NT2/D1 (cell line): Measurements from ENCODE around the gene SMIM17.
A peak's percentile ranks its signal among the peaks of the same experiment; 100 is the strongest.

ENCODE experiments used
- DNase-seq: peaks from one replicate; pipeline ENCODE4 v3.0.0-alpha.2; 2011; ENCODE audit warnings: low read depth, low spot score
- H3K27me3 ChIP-seq: 2 replicates; pipeline ENCODE4 v1.6.0; 2011; ENCODE audit warnings: mild to moderate bottlenecking; ENCODE audit not compliant: insufficient read length, insufficient read depth
- H3K36me3 ChIP-seq: 2 replicates; pipeline ENCODE4 v1.6.1; 2011; ENCODE audit warnings: mild to moderate bottlenecking, low read length, mixed read lengths; ENCODE audit not compliant: insufficient read depth, insufficient read length
- H3K4me1 ChIP-seq: 2 replicates; pipeline ENCODE4 v1.5.1; 2011; ENCODE audit not compliant: insufficient read depth, insufficient read length
- H3K4me3 ChIP-seq: 2 replicates; pipeline ENCODE4 v1.5.1; 2011; ENCODE audit warnings: low read depth; ENCODE audit not compliant: insufficient read length
- H3K9ac ChIP-seq: 2 replicates; pipeline ENCODE4 v1.6.0; 2011; ENCODE audit warnings: low read depth; ENCODE audit not compliant: insufficient read length
- H3K9me3 ChIP-seq: 2 replicates; pipeline ENCODE4 v1.5.1; 2011; ENCODE audit warnings: mild to moderate bottlenecking, low read length; ENCODE audit not compliant: insufficient read depth
- SUZ12 ChIP-seq: IDR thresholded peaks from 2 replicates; pipeline ENCODE4 v1.6.1; 2011; ENCODE audit not compliant: insufficient read length, insufficient read depth; ENCODE audit errors: extremely low read depth
- YY1 ChIP-seq: IDR thresholded peaks from 2 replicates; pipeline ENCODE4 v1.6.1; 2011; ENCODE audit not compliant: insufficient read length, insufficient read depth
- ZNF274 ChIP-seq: IDR thresholded peaks from 2 replicates; pipeline ENCODE4 v1.6.1; 2011; ENCODE audit warnings: mild to moderate bottlenecking, low read depth, low read length

The SMIM17 gene

DNA sequence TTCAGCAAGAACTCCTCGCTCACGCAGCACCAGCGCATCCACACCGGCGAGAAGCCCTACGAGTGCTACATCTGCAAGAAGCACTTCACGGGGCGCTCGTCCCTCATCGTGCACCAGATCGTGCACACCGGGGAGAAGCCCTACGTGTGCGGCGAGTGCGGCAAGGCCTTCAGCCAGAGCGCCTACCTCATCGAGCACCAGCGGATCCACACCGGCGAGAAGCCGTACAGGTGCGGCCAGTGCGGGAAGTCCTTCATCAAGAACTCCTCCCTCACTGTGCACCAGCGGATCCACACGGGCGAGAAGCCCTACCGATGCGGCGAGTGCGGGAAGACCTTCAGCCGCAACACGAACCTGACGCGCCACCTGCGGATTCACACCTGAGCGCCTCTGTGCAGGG, 20.6 kb upstream of the SMIM17 start:
- no peaks in the 10 kb centered on the region for H3K9me3 ChIP-seq
- no peak for DNase-seq
- peaks cover 56% of the 10 kb centered on the region for H3K36me3 ChIP-seq
- H3K9ac ChIP-seq, result no peak overlapping the region
- TF ChIP-seq YY1 (no peak), SUZ12 (no peak), ZNF274 (no peak)
- H3K4me3 ChIP-seq, result no peak overlapping the region
- H3K27me3 ChIP-seq, result no peaks in the 10 kb centered on the region
- no peaks in the 10 kb centered on the region for H3K4me1 ChIP-seq

DNA sequence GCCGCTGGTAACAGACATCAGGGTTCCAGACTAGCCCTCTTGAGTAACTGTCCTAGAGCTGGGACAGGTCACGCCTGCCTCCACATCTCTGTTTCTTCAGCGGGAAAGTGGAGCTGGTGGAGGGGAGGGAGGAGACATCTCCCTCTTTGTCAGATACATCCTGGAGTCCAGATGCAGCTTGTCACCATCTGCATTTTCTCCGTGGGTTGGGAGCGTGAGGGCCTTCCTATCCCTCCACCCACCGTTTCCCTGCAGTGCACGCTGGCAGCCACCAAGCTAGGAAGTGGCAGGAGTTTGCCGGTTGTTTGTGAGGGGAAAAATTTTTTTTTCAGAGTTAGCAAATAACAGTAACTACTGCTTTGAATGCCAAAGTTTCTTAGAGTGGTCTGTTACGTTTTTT, 20.0 kb upstream of the SMIM17 start:
- Histone ChIP-seq H3K36me3 (peaks cover 50% of the 10 kb centered on the region), H3K9me3 (no peaks in the 10 kb centered on the region)
- no peak for TF ChIP-seq ZNF274
- TF ChIP-seq SUZ12, result no peak
- no peak for TF ChIP-seq YY1

DNA sequence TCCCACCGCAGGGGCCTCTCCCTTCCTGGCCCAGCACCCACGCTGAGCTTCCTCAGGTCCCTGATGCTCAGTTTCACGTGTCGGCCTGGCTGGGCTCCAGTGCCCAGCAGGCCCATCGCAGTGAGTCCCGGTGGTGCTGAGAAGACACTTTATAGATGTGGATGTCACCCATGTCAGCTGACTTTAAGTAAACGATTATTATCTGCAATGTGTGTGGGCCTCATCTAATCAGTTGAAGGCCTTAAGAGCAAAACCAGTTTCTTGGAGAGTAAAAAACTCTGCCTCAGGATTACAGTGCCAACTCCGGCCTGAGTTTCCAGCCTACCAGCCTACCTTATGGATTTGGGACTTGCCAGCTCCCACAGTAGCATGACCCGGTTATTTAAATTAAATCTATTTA, 17.3 kb upstream of the SMIM17 start:
- H3K36me3 ChIP-seq, result peaks cover 47% of the 10 kb centered on the region
- no peak for DNase-seq
- H3K9me3 ChIP-seq, result no peaks in the 10 kb centered on the region
- no peaks in the 10 kb centered on the region for H3K27me3 ChIP-seq
- H3K4me3 ChIP-seq, result no peak overlapping the region
- H3K4me1 ChIP-seq, result no peaks in the 10 kb centered on the region
- TF ChIP-seq YY1 (no peak), SUZ12 (no peak), ZNF274 (no peak)
- H3K9ac ChIP-seq, result no peak overlapping the region

More for the DNA sequence above, 20.0 kb upstream of the SMIM17 start:
- no peaks in the 10 kb centered on the region for H3K4me1 ChIP-seq
- H3K27me3 ChIP-seq, result no peaks in the 10 kb centered on the region
- no peak overlapping the region for H3K4me3 ChIP-seq
- H3K9ac ChIP-seq, result no peak overlapping the region
- DNase-seq, result no peak

DNA sequence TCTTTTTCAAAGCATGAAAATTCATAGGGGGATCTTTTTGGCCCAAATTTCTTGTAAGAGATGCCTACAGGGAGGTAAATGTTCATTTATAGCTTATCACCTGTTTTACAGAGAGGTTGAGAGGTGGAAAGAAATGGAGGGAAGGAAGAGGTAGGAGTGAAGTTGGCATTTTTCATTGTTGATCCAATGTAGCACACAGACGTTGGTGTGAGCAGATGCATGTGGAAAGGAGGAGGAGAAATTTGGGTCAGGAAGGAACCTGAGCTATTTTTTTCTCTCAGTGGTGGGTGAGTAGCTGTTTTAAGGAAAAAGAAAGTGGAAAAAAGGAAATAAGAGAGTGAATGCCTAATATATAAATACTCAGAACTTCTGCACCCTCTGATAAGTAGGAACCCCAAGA, 9.9 kb upstream of the SMIM17 start:
- TF ChIP-seq SUZ12 (no peak), ZNF274 (no peak), YY1 (no peak)
- no peak for DNase-seq
- Histone ChIP-seq H3K4me1 (no peaks in the 10 kb centered on the region), H3K27me3 (no peaks in the 10 kb centered on the region), H3K4me3 (no peak overlapping the region), H3K9me3 (0 out of 2 replicates have a peak, but pooled peaks cover 5% of the 10 kb centered on the region), H3K36me3 (no peaks in the 10 kb centered on the region), H3K9ac (no peak overlapping the region)

- DNase-seq, result peak; percentile 86
- TF ChIP-seq YY1 (no peak), ZNF274 (no peak), SUZ12 (no peak)
Observed at GRCh38 chr19:56637976-56638555, 4.9 kb upstream of the SMIM17 start.

DNA sequence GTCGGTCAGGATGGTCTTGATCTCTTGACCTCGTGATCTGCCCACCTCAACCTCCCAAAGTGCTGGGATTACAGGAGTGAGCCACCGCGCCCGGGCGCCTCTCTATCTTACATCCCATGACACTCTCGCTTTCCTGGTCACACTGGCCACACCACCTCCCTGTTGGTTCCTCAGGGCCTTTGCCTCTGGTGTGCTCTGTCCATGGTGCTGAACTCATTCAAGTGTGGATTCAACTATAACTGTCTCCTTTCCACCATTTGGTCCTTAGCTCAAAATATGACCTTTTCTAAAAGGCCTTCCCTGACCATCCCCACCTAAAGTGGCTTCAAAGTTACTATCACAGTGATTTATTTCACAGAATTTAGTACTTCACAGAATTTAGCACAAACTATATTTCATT, 3.7 kb upstream of the SMIM17 start:
- Histone ChIP-seq H3K36me3 (no peaks in the 10 kb centered on the region), H3K9ac (no peak overlapping the region), H3K9me3 (no peaks in the 10 kb centered on the region), H3K4me3 (no peak overlapping the region), H3K4me1 (no peaks in the 10 kb centered on the region), H3K27me3 (peaks cover 40% of the 10 kb centered on the region)
- TF ChIP-seq ZNF274 (no peak), YY1 (no peak)
- peak; percentile 35 for DNase-seq

More at GRCh38 chr19:56637976-56638555, 4.9 kb upstream of the SMIM17 start:
- no peak overlapping the region for H3K4me3 ChIP-seq
- H3K36me3 ChIP-seq, result no peaks in the 10 kb centered on the region
- H3K4me1 ChIP-seq, result no peaks in the 10 kb centered on the region
- 0 out of 2 replicates have a peak, but pooled peaks cover 5% of the 10 kb centered on the region for H3K9me3 ChIP-seq
- H3K27me3 ChIP-seq, result peaks cover 28% of the 10 kb centered on the region
- no peak overlapping the region for H3K9ac ChIP-seq

DNA sequence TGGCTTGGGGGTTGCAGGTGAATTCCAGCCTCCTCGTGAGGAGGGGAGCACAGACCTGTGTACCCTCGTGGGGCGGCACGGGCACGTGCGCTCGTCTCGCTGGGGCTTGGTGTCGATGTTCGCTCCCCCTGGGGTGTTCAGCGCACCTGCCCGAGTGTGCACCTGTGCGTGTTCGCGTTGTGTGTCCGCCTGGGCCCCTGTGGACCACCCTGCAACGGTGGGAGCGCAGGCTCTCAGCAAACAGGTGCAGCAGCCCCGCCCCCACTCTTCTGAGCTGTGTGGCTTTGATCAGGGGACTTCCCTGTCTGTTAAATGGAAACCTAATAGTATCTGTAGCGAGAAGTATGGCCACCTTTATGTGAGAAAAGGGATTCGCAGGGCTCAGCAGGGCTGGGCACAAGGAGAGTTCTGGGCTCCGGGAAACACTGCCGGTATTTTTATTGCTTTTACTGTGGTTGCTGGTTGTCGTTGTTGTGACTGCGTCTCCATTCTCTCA, 549 bp downstream of the SMIM17 start:
- no peak overlapping the region for H3K9ac ChIP-seq
- TF ChIP-seq YY1, result no peak
- no peak for TF ChIP-seq SUZ12
- H3K4me1 ChIP-seq, result no peaks in the 10 kb centered on the region
- H3K4me3 ChIP-seq, result no peak overlapping the region
- H3K36me3 ChIP-seq, result no peaks in the 10 kb centered on the region
- H3K27me3 ChIP-seq, result peaks cover 83% of the 10 kb centered on the region
- DNase-seq, result no peak
- no peaks in the 10 kb centered on the region; the same call in 1 of the 2 replicates for H3K9me3 ChIP-seq

- H3K36me3 ChIP-seq, result no peaks in the 10 kb centered on the region
- H3K9me3 ChIP-seq, result no peaks in the 10 kb centered on the region
- H3K9ac ChIP-seq, result no peak overlapping the region
- H3K4me3 ChIP-seq, result no peak overlapping the region
- peaks cover 10% of the 10 kb centered on the region for H3K27me3 ChIP-seq
- DNase-seq, result no peak
- no peaks in the 10 kb centered on the region for H3K4me1 ChIP-seq
- no peak for TF ChIP-seq YY1
- TF ChIP-seq SUZ12, result no peak
Observed at GRCh38 chr19:56654151-56654550, 11.2 kb downstream of the SMIM17 start.
